CD14-positive monocyte (primary cell): Measurements from ENCODE around the gene SGK1. TPM values are rescaled to one million over a fixed set of nuclear protein-coding genes. Genes with fewer than 3 reads are reported as not detected.
A peak's percentile ranks its signal among the peaks of the same experiment; 100 is the strongest.

Source experiments
- DNase-seq, 3 donors: peaks; one replicate each; pipeline ENCODE4 v3.0.0-alpha.2; 2011 to 2022
- H2AFZ ChIP-seq: 2 replicates; pipeline ENCODE4 v1.6.0; 2012; ENCODE audit warnings: mild to moderate bottlenecking, low read depth, low read length, inconsistent platforms; ENCODE audit not compliant: insufficient read depth, poor library complexity, severe bottlenecking
- H3K27ac ChIP-seq, 2 donors: 1 replicate in 1 of 2; 2 replicates in 1 of 2; pipeline ENCODE4 v1.5.1; 2012 to 2013; ENCODE audit warnings: low read length in 2 of 2, control low read depth in 1 of 2, inconsistent platforms in 1 of 2, low read depth in 1 of 2, mild to moderate bottlenecking in 1 of 2
- H3K27me3 ChIP-seq, 2 donors: one replicate each; pipeline versions ENCODE4 v1.6.0 to v1.6.1; 2011 to 2013; ENCODE audit warnings: low read length in 2 of 2; ENCODE audit not compliant: control insufficient read depth in 2 of 2, insufficient read depth in 2 of 2
- H3K36me3 ChIP-seq, 2 donors: replicated peaks in 1 of 2; 1 replicate in 1 of 2; 2 replicates in 1 of 2; pipeline versions ENCODE4 v1.5.1 to v1.6.1; 2012 to 2013; ENCODE audit warnings: low read length in 2 of 2, control low read depth in 1 of 2, inconsistent platforms in 1 of 2, mild to moderate bottlenecking in 1 of 2; ENCODE audit not compliant: insufficient read depth in 2 of 2, control insufficient read depth in 1 of 2
- H3K4me1 ChIP-seq, 2 donors: 1 replicate in 1 of 2; 2 replicates in 1 of 2; pipeline versions ENCODE4 v1.5.1 to v1.6.1; 2012 to 2013; ENCODE audit warnings: low read length in 2 of 2, control low read depth in 1 of 2, inconsistent platforms in 1 of 2, mild to moderate bottlenecking in 1 of 2, moderate library complexity in 1 of 2; ENCODE audit not compliant: insufficient read depth in 2 of 2, control insufficient read depth in 1 of 2
- H3K4me2 ChIP-seq: replicated peaks from 2 replicates; pipeline ENCODE3; 2012; ENCODE audit warnings: low read length, moderate library complexity, mild to moderate bottlenecking; ENCODE audit not compliant: poor library complexity, severe bottlenecking; ENCODE audit errors: extremely low read depth
- H3K4me3 ChIP-seq, 3 experiments: fragments of 200-600 bp in 1 of 3; sonication (generic) in 1 of 3; replicated peaks in 1 of 3; 1 replicate in 2 of 3; 2 replicates in 1 of 3; pipeline ENCODE4 v1.5.1; 2011 to 2013; ENCODE audit warnings: low read length in 3 of 3, mild to moderate bottlenecking in 3 of 3, control low read depth in 2 of 3, low read depth in 2 of 3, inconsistent platforms in 1 of 3, moderate library complexity in 1 of 3
- H3K79me2 ChIP-seq: 2 replicates; pipeline ENCODE4 v1.6.0; 2012; ENCODE audit warnings: mild to moderate bottlenecking, control low read depth, inconsistent platforms, low read length, moderate library complexity; ENCODE audit not compliant: insufficient read depth
- H3K9ac ChIP-seq: 2 replicates; pipeline ENCODE4 v1.6.0; 2017; ENCODE audit warnings: low read length, mild to moderate bottlenecking; ENCODE audit not compliant: insufficient read depth, poor library complexity, severe bottlenecking
- H3K9me3 ChIP-seq, 2 donors: replicated peaks in 1 of 2; 1 replicate in 1 of 2; 2 replicates in 1 of 2; pipeline versions ENCODE4 v1.5.1 to v1.6.1; 2012 to 2013; ENCODE audit warnings: low read length in 2 of 2, control low read depth in 1 of 2; ENCODE audit not compliant: control insufficient read depth in 1 of 2, insufficient read depth in 1 of 2
- H4K20me1 ChIP-seq: 2 replicates; pipeline ENCODE4 v1.6.0; 2012; ENCODE audit warnings: mild to moderate bottlenecking, low read length, control low read depth, moderate library complexity; ENCODE audit not compliant: insufficient read depth
- H3K27ac Mint-ChIP-seq, 7 donors: one replicate each; pipeline ENCODE4 v1.8.0; 2020; ENCODE audit warnings: mild to moderate bottlenecking in 7 of 7, mixed read lengths in 7 of 7, moderate library complexity in 6 of 7, inconsistent platforms in 2 of 7
- H3K27me3 Mint-ChIP-seq, 3 donors: one replicate each; pipeline ENCODE4 v1.8.0; 2021 to 2022; ENCODE audit warnings: low read depth in 3 of 3, mild to moderate bottlenecking in 3 of 3, mixed read lengths in 3 of 3, moderate library complexity in 3 of 3, inconsistent platforms in 1 of 3
- H3K36me3 Mint-ChIP-seq, 2 donors: one replicate each; pipeline ENCODE4 v1.8.0; 2020; ENCODE audit warnings: mixed read lengths in 2 of 2, inconsistent platforms in 1 of 2, mild to moderate bottlenecking in 1 of 2
- H3K4me1 Mint-ChIP-seq: one replicate; pipeline ENCODE4 v1.8.0; 2020; ENCODE audit warnings: mild to moderate bottlenecking, mixed read lengths
- H3K4me3 Mint-ChIP-seq, 2 donors: one replicate each; pipeline ENCODE4 v1.8.0; 2020; ENCODE audit warnings: mild to moderate bottlenecking in 2 of 2, mixed read lengths in 2 of 2, moderate library complexity in 1 of 2
- H3K9me3 Mint-ChIP-seq, 7 donors: one replicate each; pipeline ENCODE4 v1.8.0; 2020 to 2022; ENCODE audit warnings: mixed read lengths in 7 of 7, mild to moderate bottlenecking in 6 of 7, moderate library complexity in 6 of 7, inconsistent platforms in 2 of 7
- CTCF ChIP-seq: fragments of 200-600 bp; IDR thresholded peaks from one replicate; pipeline ENCODE4 v1.8.0; 2022; ENCODE audit warnings: antibody characterized with exemption, mild to moderate bottlenecking
- WGBS: methylation state at CpG from one replicate; pipeline ENCODE4 v1.1.5; 2013; ENCODE audit warnings: missing lambda C conversion rate; ENCODE audit not compliant: insufficient coverage; 5-methylcytosine and 5-hydroxymethylcytosine counted together
- intact Hi-C, 2 donors: fragments of 100-400 bp; cut with micrococcal nuclease; formaldehyde crosslinking; loops; one replicate each; pipeline versions ENCODE4 v1.15.0 to v1.15.1; 2023
- polyA plus RNA-seq, 3 donors: library from polyadenylated mRNA; depleted of rRNA in 1 of 3; unstranded in 2 of 3; stranded (reverse) in 1 of 3; fragments of 300-500 nt in 2 of 3; fragments of >200 nt in 1 of 3; fragmentation: Illumina TruSeq in 2 of 3; gene quantifications; 1 replicate in 2 of 3; 2 replicates in 1 of 3; pipeline ENCODE4 v1.2.3, GENCODE V29; 2012 to 2021

Gene SGK1
- polyA plus RNA-seq, 3 donors = 373 to 419 (median 407) TPM

- H3K27ac Mint-ChIP-seq = peak overlapping the region; percentile 48 to 83 (median 72)
- peaks cover 1 to 13% (median 5%) of the 10 kb centered on the region in 7 donors for H3K9me3 Mint-ChIP-seq
These were observed 40.4 kb upstream of the SGK1 start for GRCh38 chr6:134358320-134358719.

GRCh38 chr6:134357022-134357487 is 39.1 kb upstream of the SGK1 start:
- no peak overlapping the region for H3K4me3 Mint-ChIP-seq

More at GRCh38 chr6:134358320-134358719, 40.4 kb upstream of the SGK1 start:
- Histone ChIP-seq H3K27ac (peak overlapping the region in 1 of 2 donors; percentile 67), H3K4me2 (peak overlapping the region; percentile 19), H3K9me3 (no peaks in the 10 kb centered on the region), H3K79me2 (no peaks in the 10 kb centered on the region), H2AFZ (peak overlapping the region; percentile 43), H3K4me3 (no peak overlapping the region), H3K36me3 (no peaks in the 10 kb centered on the region), H3K4me1 (peaks cover 10 to 18% of the 10 kb centered on the region in 2 donors), H4K20me1 (no peaks in the 10 kb centered on the region), H3K9ac (no peak overlapping the region), H3K27me3 (no peaks in the 10 kb centered on the region)
- no peak overlapping the region for H3K4me3 Mint-ChIP-seq
- peak in 2 of 3 donors; percentile 15 to 27 for DNase-seq
- peaks cover 33% of the 10 kb centered on the region for H3K4me1 Mint-ChIP-seq
- no peak for TF ChIP-seq CTCF
- H3K27me3 Mint-ChIP-seq = peaks cover 0 to 2% (median 1%) of the 10 kb centered on the region in 3 donors
- intact Hi-C loops = loop anchor here in 1 of 2 donors (5.0 kb wide), 1 partner anchor 41 kb away; the partner anchor contains the start of gene SGK1
- peaks cover 0 to 3% of the 10 kb centered on the region in 2 donors for H3K36me3 Mint-ChIP-seq
- no CpG with 5 or more reads among the region's 4 CpGs for WGBS

More at GRCh38 chr6:134357022-134357487, 39.1 kb upstream of the SGK1 start:
- peaks cover 0 to 3% of the 10 kb centered on the region in 2 donors for H3K36me3 Mint-ChIP-seq
- Histone ChIP-seq H3K4me1 (peaks cover 10 to 18% of the 10 kb centered on the region in 2 donors), H3K79me2 (no peaks in the 10 kb centered on the region), H4K20me1 (no peaks in the 10 kb centered on the region), H3K9me3 (no peaks in the 10 kb centered on the region), H3K27ac (no peak overlapping the region), H3K9ac (no peak overlapping the region), H3K27me3 (no peaks in the 10 kb centered on the region), H2AFZ (no peak overlapping the region), H3K4me3 (no peak overlapping the region), H3K4me2 (no peak overlapping the region), H3K36me3 (no peaks in the 10 kb centered on the region)
- intact Hi-C loops = loop anchor here in 1 of 2 donors (5.0 kb wide), 1 partner anchor 40 kb away; the partner anchor contains the start of gene SGK1
- peaks cover 0 to 11% (median 6%) of the 10 kb centered on the region in 7 donors for H3K9me3 Mint-ChIP-seq
- no peak for TF ChIP-seq CTCF
- peaks cover 42% of the 10 kb centered on the region for H3K4me1 Mint-ChIP-seq
- peaks cover 0 to 2% (median 1%) of the 10 kb centered on the region in 3 donors for H3K27me3 Mint-ChIP-seq
- DNase-seq = peak in 1 of 3 donors; percentile 32
- no CpG with 5 or more reads among the region's 2 CpGs for WGBS
- H3K27ac Mint-ChIP-seq = no peak overlapping the region
